GM19455 (cell line): ENCODE data around the gene DPF3.

Experiments
- ATAC-seq: cut with Tn5 transposase; IDR thresholded peaks from one replicate; pipeline ENCODE4 v1.9.1; 2021; ENCODE audit not compliant: unreplicated experiment

The DPF3 gene

GRCh38 chr14:72577521-72577920, 316.4 kb downstream of the DPF3 start:
- ATAC-seq = no peak

- ATAC-seq = no peak
Measured at GRCh38 chr14:72576258-72576657, 317.6 kb downstream of the DPF3 start.

- ATAC-seq = no peak
Measured at GRCh38 chr14:72574715-72575114, 319.2 kb downstream of the DPF3 start.

- no peak for ATAC-seq
Measured at GRCh38 chr14:72573725-72574417, 320.0 kb downstream of the DPF3 start.
